Dendritic cell treated with granulocyte-macrophage colony-stimulating factor and Interleukin-4, amounts not matched to agents 40 ng/mL and 50 ng/mL, for 4 days (primary cell): Measurements from ENCODE around the gene TMCC1.

Source experiments
- H3K27ac Mint-ChIP-seq: one replicate; pipeline ENCODE4 v1.8.0; 2022; ENCODE audit warnings: mild to moderate bottlenecking, mixed read lengths
- H3K27me3 Mint-ChIP-seq: one replicate; pipeline ENCODE4 v1.8.0; 2022; ENCODE audit warnings: mild to moderate bottlenecking, mixed read lengths
- H3K36me3 Mint-ChIP-seq: one replicate; pipeline ENCODE4 v1.8.0; 2022; ENCODE audit warnings: low read depth, mixed read lengths
- H3K4me1 Mint-ChIP-seq: one replicate; pipeline ENCODE4 v1.8.0; 2022; ENCODE audit warnings: low read depth, mixed read lengths
- H3K4me3 Mint-ChIP-seq: one replicate; pipeline ENCODE4 v1.8.0; 2022; ENCODE audit warnings: mild to moderate bottlenecking, moderate library complexity, mixed read lengths
- H3K9me3 Mint-ChIP-seq: one replicate; pipeline ENCODE4 v1.8.0; 2022; ENCODE audit warnings: mixed read lengths
- intact Hi-C: fragments of 100-400 bp; cut with micrococcal nuclease; formaldehyde crosslinking; loops from one replicate; pipeline ENCODE4 v1.15.0; 2022

Gene TMCC1

DNA sequence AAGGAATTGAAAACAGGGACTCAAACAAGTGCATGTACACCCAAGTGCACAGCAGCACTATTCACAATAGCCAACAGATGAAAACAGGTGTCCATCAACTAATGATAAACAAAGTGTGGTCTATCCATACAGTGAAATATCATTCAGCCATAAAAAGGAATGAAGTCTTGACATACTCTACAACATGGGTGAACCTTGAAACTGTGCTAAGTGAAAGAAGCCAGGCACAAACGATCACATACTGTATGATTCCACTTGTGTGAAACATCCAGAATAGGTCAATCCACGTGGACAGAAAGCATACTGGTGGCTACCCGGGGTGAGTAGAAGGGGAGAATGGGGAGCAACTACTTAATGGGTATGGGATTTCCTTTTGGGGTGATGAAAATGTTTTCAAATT lies 257.4 kb downstream of the TMCC1 start:
- intact Hi-C loops = no loop called here
- no peaks in the 10 kb centered on the region for H3K4me1 Mint-ChIP-seq
- no peaks in the 10 kb centered on the region for H3K9me3 Mint-ChIP-seq
- no peak overlapping the region for H3K4me3 Mint-ChIP-seq
- H3K36me3 Mint-ChIP-seq = no peaks in the 10 kb centered on the region
- H3K27ac Mint-ChIP-seq = no peak overlapping the region
- H3K27me3 Mint-ChIP-seq = peaks cover 2% of the 10 kb centered on the region

- no peaks in the 10 kb centered on the region for H3K9me3 Mint-ChIP-seq
- no peak overlapping the region for H3K27ac Mint-ChIP-seq
- peaks cover 2% of the 10 kb centered on the region for H3K27me3 Mint-ChIP-seq
- H3K4me1 Mint-ChIP-seq = no peaks in the 10 kb centered on the region
- no peak overlapping the region for H3K4me3 Mint-ChIP-seq
- intact Hi-C loops = no loop called here
- H3K36me3 Mint-ChIP-seq = no peaks in the 10 kb centered on the region
Observed at GRCh38 chr3:129635656-129636055, 257.9 kb downstream of the TMCC1 start.

- H3K4me1 Mint-ChIP-seq = no peaks in the 10 kb centered on the region
- intact Hi-C loops = no loop called here
- H3K27me3 Mint-ChIP-seq = peaks cover 2% of the 10 kb centered on the region
- H3K9me3 Mint-ChIP-seq = no peaks in the 10 kb centered on the region
- no peaks in the 10 kb centered on the region for H3K36me3 Mint-ChIP-seq
- no peak overlapping the region for H3K4me3 Mint-ChIP-seq
- no peak overlapping the region for H3K27ac Mint-ChIP-seq
Observed at GRCh38 chr3:129633751-129634481, 259.6 kb downstream of the TMCC1 start.

DNA sequence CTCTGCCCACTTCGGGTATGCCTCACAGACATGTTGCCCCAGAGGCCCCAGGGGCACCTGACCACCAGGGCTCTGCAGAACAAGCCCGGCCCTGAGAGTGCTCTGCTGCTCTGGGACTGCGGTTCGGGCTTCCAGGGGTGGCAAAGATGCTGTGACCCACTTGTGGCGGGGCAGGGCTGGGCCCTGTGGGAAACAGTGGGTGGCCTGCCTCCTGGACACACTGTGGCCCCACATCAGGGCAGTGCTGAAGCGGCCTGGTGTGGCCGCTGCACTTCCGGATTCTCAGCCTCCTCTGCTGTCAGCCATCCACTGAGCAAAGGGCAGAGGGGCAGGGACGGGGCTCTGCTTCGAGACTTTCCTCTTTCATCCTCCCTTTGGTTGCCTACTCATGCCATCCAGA lies 260.5 kb downstream of the TMCC1 start:
- no peaks in the 10 kb centered on the region for H3K9me3 Mint-ChIP-seq
- intact Hi-C loops = no loop called here
- no peaks in the 10 kb centered on the region for H3K36me3 Mint-ChIP-seq
- H3K27me3 Mint-ChIP-seq = peaks cover 2% of the 10 kb centered on the region
- no peak overlapping the region for H3K27ac Mint-ChIP-seq
- peaks cover 4% of the 10 kb centered on the region for H3K4me1 Mint-ChIP-seq
- H3K4me3 Mint-ChIP-seq = no peak overlapping the region

DNA sequence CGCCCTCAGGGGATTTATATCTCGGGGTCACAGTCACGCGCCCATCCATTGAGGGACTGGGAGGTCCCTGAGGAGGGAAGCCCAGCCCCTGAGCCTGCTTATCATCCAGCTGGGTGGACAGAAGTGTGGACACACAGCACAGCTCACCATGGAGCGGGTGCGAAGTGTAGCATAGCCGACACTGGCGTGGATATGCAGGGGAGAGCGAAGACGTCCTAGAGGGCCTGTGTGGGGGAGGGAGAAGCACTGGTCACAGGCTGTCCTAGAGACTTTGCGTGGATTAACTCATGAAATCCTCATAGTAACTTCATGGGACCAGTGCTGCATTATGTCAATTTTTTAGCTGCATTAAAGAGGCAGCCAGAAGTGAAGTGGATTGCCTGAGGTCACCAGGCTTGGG lies 261.0 kb downstream of the TMCC1 start:
- intact Hi-C loops = no loop called here
- Mint-ChIP-seq H3K9me3 (no peaks in the 10 kb centered on the region), H3K27me3 (peaks cover 2% of the 10 kb centered on the region), H3K4me3 (no peak overlapping the region), H3K4me1 (peaks cover 8% of the 10 kb centered on the region), H3K27ac (no peak overlapping the region), H3K36me3 (peaks cover 2% of the 10 kb centered on the region)

DNA sequence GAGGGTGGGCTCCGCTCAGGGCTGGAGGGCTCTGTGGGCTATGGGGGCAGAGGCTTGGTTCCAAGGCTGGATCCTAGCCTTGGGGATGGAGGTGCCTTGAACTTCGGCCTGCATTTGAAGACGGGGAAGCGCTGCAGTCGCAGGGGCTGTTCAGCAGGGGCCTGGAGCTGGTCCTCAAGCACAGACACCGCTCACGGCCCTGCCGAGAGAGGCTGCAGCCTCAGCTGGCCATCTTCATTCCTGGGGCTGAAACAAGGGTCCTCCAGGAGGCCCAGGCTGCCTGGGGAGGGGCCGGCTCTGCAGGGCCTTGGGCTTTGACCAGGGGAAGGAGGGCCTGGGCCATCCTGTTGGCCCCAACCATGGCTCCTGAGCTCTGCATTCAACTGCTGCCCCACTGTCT lies 261.5 kb downstream of the TMCC1 start:
- Mint-ChIP-seq H3K9me3 (no peaks in the 10 kb centered on the region), H3K36me3 (peaks cover 7% of the 10 kb centered on the region), H3K4me3 (no peak overlapping the region), H3K4me1 (peaks cover 13% of the 10 kb centered on the region), H3K27ac (no peak overlapping the region), H3K27me3 (no peaks in the 10 kb centered on the region)
- intact Hi-C loops = no loop called here

GRCh38 chr3:129629011-129629410 lies 264.5 kb downstream of the TMCC1 start:
- Mint-ChIP-seq H3K9me3 (no peaks in the 10 kb centered on the region), H3K27ac (peak overlapping the region; percentile 95), H3K4me1 (peaks cover 39% of the 10 kb centered on the region), H3K36me3 (peaks cover 9% of the 10 kb centered on the region), H3K4me3 (no peak overlapping the region), H3K27me3 (no peaks in the 10 kb centered on the region)
- intact Hi-C loops = loop anchor here (2.0 to 5.0 kb wide), 2 partner anchors 200 to 303 kb away; no protein-coding TSS in a partner anchor

DNA sequence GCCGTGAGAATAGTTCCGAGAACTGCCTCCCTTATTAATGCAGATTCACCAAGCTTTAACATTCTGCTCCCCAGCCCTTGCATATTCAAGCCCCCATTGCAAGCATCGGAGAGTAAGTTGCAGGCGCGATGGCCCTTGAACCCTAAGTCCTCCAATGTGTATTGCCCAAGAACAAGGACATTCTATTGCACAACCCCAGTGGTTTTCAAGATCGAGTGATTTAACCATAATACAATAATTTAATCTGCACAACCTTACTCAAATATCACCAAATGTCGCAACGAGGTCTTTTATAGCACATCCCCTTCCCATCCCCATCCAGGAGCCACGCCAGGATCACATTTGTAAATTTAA lies 265.4 kb downstream of the TMCC1 start:
- Mint-ChIP-seq H3K4me3 (peak overlapping the region; percentile 81), H3K27ac (peak overlapping the region; percentile 95), H3K4me1 (peaks cover 48% of the 10 kb centered on the region), H3K36me3 (peaks cover 9% of the 10 kb centered on the region), H3K27me3 (no peaks in the 10 kb centered on the region), H3K9me3 (no peaks in the 10 kb centered on the region)
- intact Hi-C loops = loop anchor here (2.0 to 5.0 kb wide), 2 partner anchors 201 to 304 kb away; no protein-coding TSS in a partner anchor

DNA sequence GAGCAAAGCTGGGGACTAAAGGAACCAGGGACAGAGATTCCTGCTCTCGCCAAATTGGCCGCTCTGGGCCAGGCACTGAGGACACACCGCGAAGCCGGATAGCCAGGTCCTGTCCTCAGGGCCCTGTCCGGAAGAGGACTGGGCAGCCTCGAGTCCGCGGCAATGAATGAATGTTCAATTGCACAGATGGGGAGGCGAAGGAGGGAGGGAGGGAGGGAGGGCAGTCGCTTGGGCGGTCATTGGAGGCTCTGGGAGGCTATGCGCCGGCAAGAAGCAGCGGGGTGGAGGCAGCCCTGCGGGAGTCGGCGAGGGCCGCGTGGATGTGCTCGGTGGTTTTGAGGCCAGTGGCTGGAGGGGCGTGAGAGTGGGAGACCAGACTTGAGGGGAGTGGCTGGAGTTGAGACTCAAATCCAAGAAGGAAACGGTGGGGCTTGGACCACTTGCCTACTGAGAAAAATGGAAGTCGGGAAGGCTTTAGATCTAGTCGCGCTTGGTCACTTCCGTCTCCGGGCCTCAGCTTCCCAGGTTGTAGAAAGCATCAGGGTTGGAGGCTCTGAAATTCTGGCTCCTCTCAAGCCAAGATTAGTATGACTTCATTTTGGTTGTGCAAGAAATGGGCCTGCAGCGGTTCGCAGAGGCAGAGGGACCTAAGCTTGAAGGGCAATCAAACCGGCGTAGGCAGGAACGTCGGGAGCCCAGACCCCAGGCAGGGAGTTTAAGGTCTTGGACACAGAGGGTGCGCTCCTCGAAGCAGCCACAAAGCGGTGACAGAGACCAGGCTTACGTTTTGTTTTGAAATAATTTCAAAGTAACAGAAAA lies 266.0 kb downstream of the TMCC1 start:
- Mint-ChIP-seq H3K27ac (peak overlapping the region; percentile 95), H3K4me1 (peaks cover 54% of the 10 kb centered on the region), H3K36me3 (peaks cover 9% of the 10 kb centered on the region), H3K27me3 (no peaks in the 10 kb centered on the region), H3K9me3 (no peaks in the 10 kb centered on the region), H3K4me3 (peak overlapping the region; percentile 81)
- intact Hi-C loops = loop anchor here (2.0 to 5.0 kb wide), 3 partner anchors 137 to 305 kb away; no protein-coding TSS in a partner anchor

DNA sequence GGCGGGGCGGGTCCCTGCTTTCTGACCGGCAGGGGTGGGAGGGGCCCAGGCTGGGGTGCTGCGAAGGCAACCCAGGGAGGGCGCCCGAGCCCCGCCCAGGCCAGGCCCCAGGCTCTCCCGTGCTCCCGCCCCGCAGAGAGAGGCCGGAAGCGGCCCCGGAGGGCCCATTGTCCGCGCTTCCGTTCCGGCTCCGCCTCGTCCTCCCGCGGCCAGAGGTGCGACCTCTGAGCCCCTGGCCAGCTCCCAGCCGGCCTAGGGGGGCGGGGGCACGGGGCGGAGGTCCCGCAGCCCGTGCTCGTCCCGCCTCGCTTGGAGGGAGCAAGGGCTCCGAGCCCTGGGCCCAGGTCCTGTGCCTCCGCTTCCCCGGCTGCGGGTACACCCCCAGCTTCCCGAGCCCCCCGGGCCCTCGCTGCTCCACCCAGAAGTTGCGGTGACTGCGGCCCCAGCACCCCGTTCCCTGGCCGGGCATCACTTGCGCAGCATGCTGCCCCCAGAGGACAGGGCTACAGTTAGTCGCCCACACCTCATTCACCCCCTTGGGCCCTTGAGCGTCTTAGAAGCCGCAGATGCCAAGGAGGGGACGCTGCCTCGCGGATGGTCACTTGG lies 266.7 kb downstream of the TMCC1 start:
- peak overlapping the region; percentile 81 for H3K4me3 Mint-ChIP-seq
- H3K4me1 Mint-ChIP-seq = peaks cover 61% of the 10 kb centered on the region
- no peaks in the 10 kb centered on the region for H3K9me3 Mint-ChIP-seq
- peaks cover 9% of the 10 kb centered on the region for H3K36me3 Mint-ChIP-seq
- no peaks in the 10 kb centered on the region for H3K27me3 Mint-ChIP-seq
- intact Hi-C loops = loop anchor here (2.0 to 5.0 kb wide), 2 partner anchors 136 to 305 kb away; no protein-coding TSS in a partner anchor
- H3K27ac Mint-ChIP-seq = peak overlapping the region; percentile 95

GRCh38 chr3:129625072-129625874 lies 268.2 kb downstream of the TMCC1 start:
- Mint-ChIP-seq H3K27ac (peak overlapping the region; percentile 95), H3K27me3 (no peaks in the 10 kb centered on the region)

DNA sequence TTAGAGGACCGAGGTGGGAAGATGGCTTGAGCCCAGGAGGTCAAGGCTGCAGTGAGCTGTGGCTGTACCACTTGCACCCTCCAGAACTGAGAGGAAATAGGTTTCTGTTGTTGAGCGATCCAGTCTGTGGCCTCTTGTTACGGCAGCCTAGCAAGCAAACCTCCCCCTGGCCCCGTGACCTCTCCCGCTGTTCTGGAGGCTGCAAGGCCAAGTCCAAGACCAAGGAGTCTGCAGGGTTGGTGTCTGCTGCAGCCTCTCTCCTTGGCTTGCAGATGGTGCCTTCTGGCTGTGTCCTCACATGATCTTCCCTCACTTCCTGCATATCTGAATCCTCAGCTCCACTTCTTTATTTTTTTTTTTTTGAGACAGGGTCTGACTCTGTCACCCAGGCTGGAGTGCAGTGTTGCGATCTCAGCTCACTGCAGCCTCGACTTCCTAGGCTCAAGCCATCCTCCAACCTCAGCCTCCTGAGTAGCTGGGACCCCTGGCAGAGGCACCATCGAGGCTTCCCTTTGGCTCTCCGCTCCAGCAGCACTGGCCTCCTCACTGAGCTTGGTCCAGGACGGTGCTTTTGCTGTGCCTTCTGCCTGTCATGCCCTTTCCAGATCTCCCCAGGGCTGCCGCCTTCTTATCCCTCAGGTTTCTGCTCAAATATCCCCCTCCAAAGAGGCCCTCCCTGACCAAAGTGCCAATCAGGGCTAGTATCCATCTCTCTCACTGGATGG lies 269.0 kb downstream of the TMCC1 start:
- Mint-ChIP-seq H3K4me1 (peaks cover 79% of the 10 kb centered on the region), H3K36me3 (peaks cover 9% of the 10 kb centered on the region), H3K4me3 (peak overlapping the region; percentile 49), H3K27ac (peak overlapping the region; percentile 95), H3K9me3 (no peaks in the 10 kb centered on the region), H3K27me3 (no peaks in the 10 kb centered on the region)
- intact Hi-C loops = loop anchor here (5.0 kb wide), 1 partner anchor 308 kb away; no protein-coding TSS in a partner anchor

More at GRCh38 chr3:129625072-129625874, 268.2 kb downstream of the TMCC1 start:
- H3K36me3 Mint-ChIP-seq = peaks cover 9% of the 10 kb centered on the region
- peak overlapping the region; percentile 49 for H3K4me3 Mint-ChIP-seq
- intact Hi-C loops = loop anchor here (5.0 kb wide), 1 partner anchor 307 kb away; no protein-coding TSS in a partner anchor
- H3K4me1 Mint-ChIP-seq = peaks cover 72% of the 10 kb centered on the region
- no peaks in the 10 kb centered on the region for H3K9me3 Mint-ChIP-seq
